NCI-H1436 (cell line): ENCODE results near the gene ARL8B.
"Not testable (repeated sequence)": the region's sequence is repeated elsewhere in the genome, so short reads cannot be mapped to it uniquely, and the experiment has no call there.

Experiments used
- DNase-seq: peaks from one replicate; lab custom pipeline; 2025; lab: John Stamatoyannopoulos, UW

Gene ARL8B

DNA sequence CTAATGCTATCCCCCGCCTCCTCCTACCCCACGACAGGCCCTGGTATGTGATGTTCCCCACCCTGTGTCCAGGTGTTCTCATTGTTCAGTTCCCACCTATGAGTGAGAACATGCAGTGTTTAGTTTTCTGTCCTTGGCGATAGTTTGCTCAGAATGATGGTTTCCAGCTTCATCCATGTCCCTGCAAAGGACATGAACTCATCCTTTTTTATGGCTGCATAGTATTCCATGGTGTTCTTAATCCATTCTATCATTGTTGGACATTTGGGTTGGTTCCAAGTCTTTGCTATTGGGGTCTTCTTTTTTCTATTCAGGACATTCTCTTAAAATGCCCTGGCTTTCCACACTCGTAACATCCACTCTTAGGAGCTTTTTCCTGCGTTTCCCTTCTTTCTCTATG is 25.1 kb downstream of the ARL8B start:
- not testable (repeated sequence) for DNase-seq

DNA sequence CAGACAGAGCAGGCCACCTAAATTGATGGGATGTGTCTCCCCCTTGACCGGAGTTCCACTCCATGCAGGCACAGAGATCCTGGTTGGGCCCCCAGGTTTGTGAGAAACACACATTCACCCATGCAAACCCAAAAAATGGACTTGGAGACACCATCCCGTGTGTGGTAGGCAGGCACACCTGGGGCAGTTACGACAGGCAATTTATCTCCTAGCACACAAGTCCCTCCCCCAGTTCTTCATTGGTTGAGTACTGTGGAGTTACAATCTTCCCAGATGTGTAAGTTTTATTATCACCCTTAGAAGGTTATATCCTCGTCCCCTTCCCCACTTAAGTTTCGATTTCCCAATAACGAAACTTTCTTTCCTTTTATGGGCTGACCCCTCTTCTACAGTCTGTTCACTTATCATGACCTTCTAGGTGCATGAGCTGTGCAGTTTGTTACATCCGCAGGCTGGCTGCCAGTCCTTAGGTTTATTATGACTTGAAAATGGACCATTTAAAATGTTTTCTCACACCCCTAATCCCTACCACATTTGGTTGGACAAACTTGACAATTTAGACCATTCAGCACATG is 27.3 kb downstream of the ARL8B start:
- no peak for DNase-seq

- no peak for DNase-seq
These were observed 29.5 kb downstream of the ARL8B start for GRCh38 chr3:5151586-5151985.

DNA sequence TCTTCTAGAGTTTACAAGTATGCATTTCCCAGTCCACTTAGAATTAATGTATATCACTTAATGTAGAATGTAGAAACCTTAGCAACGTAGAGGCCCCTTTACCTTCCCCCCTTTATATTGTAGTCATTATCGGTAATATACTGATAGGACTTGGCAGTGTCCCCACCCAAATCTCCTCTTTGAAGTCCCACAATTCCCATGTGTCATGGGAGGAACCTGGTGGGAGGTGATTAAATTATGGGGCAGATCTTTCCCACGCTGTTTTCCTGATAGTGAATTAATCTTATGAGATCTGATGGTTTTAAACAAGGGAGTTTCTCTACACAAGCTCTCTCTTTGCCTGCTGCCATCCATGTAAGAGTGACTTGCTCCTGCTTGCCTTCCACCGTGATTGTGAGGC is 31.0 kb downstream of the ARL8B start:
- DNase-seq, result no peak

DNA sequence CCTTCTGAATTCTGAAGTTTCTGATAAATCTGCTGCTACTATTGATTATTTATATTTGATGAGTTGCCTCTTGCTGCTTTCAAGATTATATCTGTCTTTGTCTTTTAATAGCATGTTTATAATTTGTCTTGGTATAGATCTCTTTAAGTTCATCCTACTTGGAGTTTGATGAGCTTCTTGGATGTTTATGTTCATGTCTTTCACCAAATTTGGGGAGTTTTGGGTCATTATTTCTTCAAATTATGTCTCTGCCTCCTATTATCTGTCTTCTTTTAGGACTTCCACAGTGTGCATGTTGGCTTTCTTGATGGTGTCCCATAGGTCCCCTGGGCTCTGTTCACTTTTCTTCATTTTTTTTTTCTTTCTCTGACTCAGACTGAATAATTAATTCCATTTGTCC is 33.1 kb downstream of the ARL8B start:
- DNase-seq, result no peak

- no peak for DNase-seq
These were observed 38.2 kb downstream of the ARL8B start for GRCh38 chr3:5160321-5160720.

- no peak for DNase-seq
These were observed 39.1 kb downstream of the ARL8B start for GRCh38 chr3:5160940-5161858.

- no peak for DNase-seq
These were observed 40.0 kb downstream of the ARL8B start for GRCh38 chr3:5162102-5162501.

DNA sequence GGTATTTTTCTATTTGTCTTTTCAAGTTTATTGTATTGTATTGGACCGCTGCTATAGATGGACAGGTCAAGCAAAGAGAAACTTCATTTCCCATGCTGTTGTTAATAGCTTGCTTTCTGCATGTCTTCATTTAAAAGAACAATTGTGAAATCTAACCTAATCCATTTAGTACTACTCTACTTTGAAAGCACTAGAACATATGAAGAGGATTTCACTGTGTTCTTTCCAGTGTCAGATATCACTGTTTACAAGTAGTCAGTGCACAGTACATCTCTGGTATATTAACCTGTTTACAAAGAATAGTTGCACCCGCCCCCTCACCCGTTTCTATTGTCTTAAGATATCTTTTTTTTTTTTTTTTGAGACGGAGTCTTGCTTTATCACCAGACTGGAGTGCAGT is 43.6 kb downstream of the ARL8B start:
- no peak for DNase-seq

DNA sequence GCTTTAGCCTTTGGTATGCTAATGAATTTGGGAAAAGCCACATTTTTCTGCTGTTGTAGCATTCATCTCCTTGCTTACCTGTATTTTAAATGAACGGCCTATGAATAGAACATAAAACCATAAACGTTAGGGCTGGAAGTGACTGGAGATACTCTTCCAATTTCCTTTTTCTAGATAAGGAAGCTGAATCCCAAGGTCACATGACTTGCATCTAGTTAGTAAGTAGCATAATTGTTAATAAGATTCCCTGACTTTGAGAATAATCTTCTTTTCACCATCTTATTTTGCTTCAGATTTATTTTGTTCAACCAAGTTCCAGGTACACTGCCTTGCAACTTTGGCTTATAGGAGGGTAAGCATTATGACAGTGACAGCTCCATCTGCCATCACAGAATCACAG is 44.8 kb downstream of the ARL8B start:
- no peak for DNase-seq

DNA sequence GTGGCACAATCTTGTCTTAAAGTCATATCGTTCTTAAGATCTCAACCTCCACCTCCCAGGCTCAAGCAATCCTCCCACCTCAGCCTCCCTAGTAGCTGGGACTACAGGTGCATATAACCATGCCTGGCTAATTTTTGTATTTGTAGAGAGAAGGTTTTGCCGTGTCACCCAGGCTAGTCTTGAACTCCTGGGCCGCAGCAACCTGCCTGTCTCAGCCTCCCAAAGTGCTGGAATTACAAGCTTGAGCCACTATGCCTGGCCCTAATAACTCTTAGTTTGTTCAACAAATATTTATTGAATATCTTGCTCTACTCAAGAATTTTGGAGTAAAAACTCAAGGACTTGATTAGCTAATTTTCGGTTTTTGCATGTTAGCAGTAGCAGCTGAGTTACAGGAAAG is 46.0 kb downstream of the ARL8B start:
- DNase-seq, result no peak

DNA sequence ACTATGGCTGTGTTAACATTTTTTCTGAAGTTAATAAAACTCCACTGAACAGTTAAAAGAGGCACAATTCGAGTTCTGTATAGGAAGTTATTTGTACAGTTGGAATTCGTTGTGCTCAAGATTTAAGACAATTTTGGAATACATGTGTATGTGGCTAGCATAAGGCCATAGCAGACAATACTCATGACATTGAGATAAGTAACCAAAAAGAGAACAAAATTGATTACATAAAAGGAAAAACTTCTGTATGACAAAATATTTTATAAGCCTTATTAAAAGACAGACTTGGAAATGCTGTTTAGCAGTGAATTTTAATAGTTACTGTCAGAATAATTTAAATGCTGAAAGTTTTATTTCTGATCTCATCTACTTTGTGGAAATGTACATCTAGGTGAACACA is 47.7 kb downstream of the ARL8B start:
- no peak for DNase-seq

DNA sequence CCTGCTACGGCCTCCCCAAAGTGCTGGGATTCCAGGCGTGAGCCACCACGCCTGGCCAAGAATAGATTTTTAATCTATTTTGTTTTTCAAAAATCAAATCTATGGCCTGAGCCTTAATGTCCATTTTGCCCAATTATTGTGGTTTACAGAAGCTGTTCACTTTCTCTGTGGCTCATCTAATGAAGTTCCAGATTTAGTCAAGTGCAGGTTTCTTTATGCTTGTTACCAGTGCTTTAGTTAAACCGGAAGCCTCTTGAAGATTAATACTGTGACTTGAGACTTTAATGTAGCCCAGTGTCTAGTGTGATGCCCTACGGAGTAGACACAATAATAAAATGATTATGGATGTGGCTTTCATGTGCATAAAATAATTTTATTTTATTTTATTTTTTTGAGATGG is 48.9 kb downstream of the ARL8B start:
- DNase-seq, result no peak

GRCh38 chr3:5172018-5172417 is 49.9 kb downstream of the ARL8B start:
- DNase-seq, result no peak

DNA sequence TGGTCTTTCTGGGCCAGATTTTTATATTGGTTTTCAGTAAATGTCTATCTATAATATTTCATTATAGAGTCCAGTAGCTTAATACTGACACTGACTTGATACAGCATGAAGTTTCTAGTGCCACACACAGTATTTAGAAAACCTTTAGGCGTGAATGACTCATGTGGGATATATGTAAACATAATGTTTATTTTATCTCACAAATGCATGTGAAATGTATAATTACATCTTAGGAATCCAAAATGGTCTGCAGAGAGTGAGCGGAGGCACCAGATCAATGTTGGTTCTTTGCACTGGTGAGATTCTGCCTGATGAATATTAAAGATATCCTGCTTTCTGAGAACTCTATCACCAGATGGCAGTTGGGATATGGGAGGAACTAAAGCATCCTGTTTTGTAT is 56.9 kb downstream of the ARL8B start:
- not testable (repeated sequence) for DNase-seq

DNA sequence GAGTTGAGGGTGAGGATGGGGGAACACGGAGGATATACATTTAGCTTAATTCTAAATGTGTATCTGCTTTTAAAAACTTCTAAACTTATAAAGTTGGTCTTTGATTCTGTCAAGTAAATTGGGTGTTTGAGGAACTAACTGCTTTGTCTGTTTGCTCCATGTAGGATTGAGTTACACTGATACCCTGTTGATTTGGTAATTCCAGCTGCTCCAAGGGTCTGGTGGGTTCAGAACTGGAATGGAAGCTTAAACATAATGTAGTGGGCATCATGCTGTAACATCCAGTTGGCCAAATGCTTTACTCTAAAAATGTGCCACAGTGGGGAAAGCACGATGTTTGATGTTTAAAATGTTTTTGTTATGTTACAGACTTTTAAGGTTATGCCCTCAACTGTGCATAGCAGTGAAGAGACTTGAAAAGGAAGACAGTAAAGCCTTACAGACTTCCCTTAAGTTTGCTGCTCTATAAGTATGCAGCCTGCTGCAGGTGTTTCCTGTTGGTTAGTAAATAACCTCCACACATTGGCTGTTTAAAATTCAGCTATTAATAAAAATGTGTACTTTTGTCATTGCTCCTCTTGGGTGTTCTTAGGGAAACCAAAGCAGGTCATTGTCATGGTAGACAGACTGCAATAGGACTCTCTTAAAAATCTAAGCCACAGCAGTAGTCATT is 59.5 kb downstream of the ARL8B start:
- no peak for DNase-seq

DNA sequence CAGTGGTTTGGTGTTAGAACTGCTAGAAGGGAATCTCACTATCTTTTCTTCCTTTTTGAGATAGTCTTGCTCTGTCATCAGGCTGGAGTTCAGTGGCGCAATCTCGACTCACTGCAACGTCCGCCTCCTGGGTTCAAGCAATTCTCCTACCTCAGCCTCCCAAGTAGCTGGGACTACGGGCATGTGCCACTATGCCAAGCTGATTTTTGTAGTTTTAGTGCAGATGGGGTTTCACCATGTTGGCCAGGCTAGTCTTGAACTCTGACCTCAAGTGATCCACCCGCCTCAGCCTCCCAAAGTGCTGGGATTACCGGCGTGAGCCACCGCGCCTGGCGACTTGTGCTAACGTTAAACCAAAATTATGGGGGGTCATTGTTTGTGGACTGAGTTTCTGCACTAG is 61.6 kb downstream of the ARL8B start:
- not testable (repeated sequence) for DNase-seq

DNA sequence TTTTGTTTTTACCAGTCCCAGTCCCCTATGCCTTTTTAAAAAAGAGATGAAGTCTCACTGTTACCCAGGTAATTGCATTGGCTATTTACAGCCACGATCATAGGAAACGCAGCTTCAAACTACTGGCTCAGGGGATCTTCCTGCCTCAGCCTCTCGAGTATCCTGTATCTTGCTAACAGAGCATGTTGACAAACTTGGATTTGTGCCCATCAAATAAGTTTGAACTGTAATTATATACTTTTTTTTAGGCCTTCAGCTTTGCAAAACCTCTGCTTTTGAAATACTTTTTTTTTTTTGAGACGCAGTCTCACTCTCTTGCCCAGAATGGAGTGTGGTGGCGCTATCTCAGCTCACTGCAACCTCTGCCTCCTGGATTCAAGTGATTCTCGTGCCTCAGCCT is 62.4 kb downstream of the ARL8B start:
- no peak for DNase-seq

DNA sequence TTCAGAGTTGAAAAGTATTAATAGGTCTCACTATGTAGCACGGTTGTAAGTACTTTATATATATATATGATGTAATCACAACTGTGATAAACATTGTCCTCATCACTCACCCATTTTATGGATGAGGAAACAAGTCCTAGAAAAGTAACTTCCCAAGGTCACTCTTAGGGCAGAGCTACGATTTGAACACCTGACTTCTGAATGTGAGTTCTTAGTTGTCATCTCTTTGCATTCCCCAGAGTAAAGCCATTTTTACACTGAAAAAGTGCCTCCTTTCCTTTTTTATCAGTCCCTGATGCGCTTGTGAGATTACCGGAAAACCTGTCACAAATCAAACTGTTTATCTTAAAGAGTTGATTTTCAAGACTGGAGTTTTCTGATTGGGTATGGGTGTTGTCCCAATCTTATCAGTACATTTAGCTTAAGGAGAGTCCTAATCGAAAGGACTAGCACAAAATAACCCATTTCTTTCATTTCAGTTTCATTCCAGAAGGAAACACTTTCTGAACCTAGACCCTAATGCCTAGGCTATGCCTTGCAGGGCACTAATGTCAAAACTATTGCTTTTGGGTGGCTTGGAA is 63.1 kb downstream of the ARL8B start:
- no peak for DNase-seq

DNA sequence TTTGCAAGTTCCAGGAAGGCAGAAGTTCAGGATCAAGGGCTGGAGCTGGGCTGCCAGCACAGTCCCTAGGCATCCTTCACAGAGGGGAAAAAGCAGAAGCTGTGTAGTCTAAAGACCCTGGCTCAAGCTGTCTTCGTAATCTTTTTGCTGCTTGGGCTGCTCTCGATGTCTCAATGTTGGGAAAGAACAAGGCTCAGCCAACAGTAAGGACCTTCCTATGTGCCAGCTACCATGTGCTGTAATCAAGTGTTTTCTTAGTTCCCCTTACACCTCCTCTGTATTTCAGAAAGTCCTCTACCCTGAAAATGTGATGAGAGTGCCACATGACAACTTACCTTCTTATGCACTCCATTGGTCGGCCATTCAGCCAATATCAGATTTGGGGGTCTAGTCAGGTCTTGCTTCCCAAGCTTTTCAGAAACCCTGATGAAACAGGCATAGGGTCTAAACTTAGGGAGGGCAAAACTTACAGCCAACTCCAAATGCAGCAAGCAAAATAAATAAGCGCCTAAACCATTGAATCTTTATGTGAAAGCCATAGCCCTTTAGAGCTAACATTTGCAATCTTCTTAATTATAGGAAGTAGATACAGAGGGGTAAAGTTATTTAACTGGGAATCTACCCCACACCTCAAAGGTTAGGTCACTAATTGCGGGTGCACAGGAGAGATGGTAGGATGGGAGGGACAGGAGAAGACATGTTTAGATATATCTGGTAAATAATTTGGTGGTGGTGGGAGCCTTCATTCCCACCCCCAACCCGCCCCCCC is 64.2 kb downstream of the ARL8B start:
- no peak for DNase-seq

- DNase-seq, result no peak
These were observed 64.7 kb downstream of the ARL8B start for GRCh38 chr3:5186858-5187155.
